ENCODE results near the gene LDLRAD4.

Gene LDLRAD4

DNA sequence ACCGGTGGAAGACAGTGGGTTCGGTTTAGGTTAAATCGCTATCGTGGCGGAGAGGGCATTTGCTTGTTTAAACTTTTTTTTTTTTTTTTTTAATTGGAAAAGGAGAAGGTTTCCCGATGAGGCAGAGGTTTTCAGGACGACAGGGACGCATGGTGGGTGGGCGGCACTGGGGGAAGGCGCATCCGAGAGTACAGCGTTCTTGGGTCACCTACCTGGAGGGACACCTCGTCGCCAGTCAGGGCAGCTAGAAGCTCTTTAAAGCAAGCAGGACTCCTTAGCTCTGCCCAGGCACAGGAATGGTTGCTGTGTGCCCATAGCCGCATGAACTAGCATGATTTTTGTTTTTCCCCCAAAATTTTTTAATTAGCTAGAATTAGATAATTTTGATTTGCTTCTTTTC lies 437 bp downstream of the LDLRAD4 start:
- DNase-seq (ENCODE audit: low read depth, low spot score), result no peak
- H3K4me3 ChIP-seq, result peak overlapping the region; percentile 83
- H3K9ac ChIP-seq (ENCODE audit: insufficient read length), result no peak overlapping the region
- no peaks in the 10 kb centered on the region for H3K9me3 ChIP-seq (ENCODE audit: low read depth, low read length)
- TF ChIP-seq EZH2 (IDR thresholded peaks at IDR 0.05) (no peak), POLR2AphosphoS5 (IDR thresholded peaks at IDR 0.05; ENCODE audit: borderline replicate concordance, low read depth, low read length) (no peak), FOXP2 (optimal IDR thresholded peaks at IDR 0.05; ENCODE audit: control extremely low read depth, extremely low read length, insufficient read depth) (no peak)
- H3K36me3 ChIP-seq (ENCODE audit: insufficient read depth, low read length), result no peaks in the 10 kb centered on the region
- no peak overlapping the region for H3K27ac ChIP-seq

DNA sequence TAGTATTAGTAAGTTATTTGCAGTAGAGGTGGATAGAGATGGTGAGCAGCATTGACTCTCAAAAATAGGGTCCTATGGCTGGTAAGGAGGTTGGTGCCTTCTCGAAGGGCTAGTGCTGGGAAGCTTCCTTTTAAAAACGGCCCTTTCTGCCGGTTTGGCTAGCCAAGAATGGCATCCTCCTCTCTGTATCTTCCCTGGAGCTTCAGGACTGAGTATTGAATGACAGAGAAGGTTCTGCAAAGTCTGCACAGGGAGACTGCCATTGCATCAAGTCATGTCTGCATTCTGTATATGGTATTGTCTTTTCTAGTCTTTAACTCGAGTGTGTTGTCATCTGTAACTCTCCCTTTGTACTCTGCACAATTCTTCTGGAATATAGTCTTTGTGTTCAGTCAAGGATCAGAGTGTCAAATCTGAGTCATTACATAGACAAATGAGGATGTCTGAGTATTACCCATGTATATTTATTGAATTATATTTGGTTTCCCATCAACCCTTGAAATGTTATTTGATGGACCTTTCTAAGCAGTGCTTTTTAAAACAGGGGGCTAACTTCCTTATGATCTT lies 1.1 kb downstream of the LDLRAD4 start:
- H3K4me3 ChIP-seq, result no peak overlapping the region
- H3K9ac ChIP-seq (ENCODE audit: insufficient read length), result no peak overlapping the region

DNA sequence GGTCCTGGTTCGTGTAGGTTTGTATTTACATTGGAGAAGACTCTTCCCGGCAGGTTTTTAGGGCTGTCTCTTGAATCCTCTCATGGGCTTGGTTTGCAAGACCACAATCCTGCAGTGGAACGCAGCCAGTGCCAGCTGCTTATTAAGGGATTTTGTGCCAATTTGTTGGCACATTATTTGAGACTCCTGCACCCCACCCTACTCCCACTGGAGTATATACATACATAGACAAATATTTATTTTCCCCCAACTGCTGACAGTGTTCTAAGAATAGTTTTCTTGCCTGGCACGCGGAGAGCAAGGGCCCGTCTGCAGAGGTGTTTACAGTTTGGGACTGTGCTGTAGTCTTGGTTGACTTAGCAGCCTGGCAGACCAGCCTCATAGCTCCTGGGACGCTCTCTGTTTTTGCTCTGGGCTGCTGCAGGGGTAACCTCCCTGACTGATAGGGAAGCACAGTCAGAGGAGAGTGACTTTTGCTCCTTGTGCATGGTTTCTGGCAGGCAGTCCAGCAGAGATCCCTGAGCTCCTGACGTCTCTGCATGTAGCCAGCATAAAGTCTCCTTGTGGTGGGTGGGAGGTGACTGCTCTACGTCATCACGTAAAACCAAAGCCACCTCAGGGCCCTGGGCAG lies 1.9 kb downstream of the LDLRAD4 start:
- Histone ChIP-seq H3K36me3 (ENCODE audit: insufficient read depth, low read length) (no peaks in the 10 kb centered on the region), H3K27ac (no peak overlapping the region), H3K4me3 (0 out of 2 replicates have a peak overlapping the region, but pooled peaks have one; percentile 9), H3K9me3 (ENCODE audit: low read depth, low read length) (no peaks in the 10 kb centered on the region), H3K9ac (ENCODE audit: insufficient read length) (no peak overlapping the region)
- no peak for TF ChIP-seq FOXP2 (optimal IDR thresholded peaks at IDR 0.05; ENCODE audit: control extremely low read depth, extremely low read length, insufficient read depth)
- no peak for TF ChIP-seq EZH2 (IDR thresholded peaks at IDR 0.05)
- TF ChIP-seq POLR2AphosphoS5 (IDR thresholded peaks at IDR 0.05; ENCODE audit: borderline replicate concordance, low read depth, low read length), result no peak
- no peak for DNase-seq (ENCODE audit: low read depth, low spot score)

More for the DNA sequence above, 1.1 kb downstream of the LDLRAD4 start:
- DNase-seq (ENCODE audit: low read depth, low spot score), result no peak
- no peak for TF ChIP-seq FOXP2 (optimal IDR thresholded peaks at IDR 0.05; ENCODE audit: control extremely low read depth, extremely low read length, insufficient read depth)
- TF ChIP-seq EZH2 (IDR thresholded peaks at IDR 0.05), result no peak
- no peak for TF ChIP-seq POLR2AphosphoS5 (IDR thresholded peaks at IDR 0.05; ENCODE audit: borderline replicate concordance, low read depth, low read length)
- Histone ChIP-seq H3K9me3 (ENCODE audit: low read depth, low read length) (no peaks in the 10 kb centered on the region), H3K27ac (no peak overlapping the region), H3K36me3 (ENCODE audit: insufficient read depth, low read length) (no peaks in the 10 kb centered on the region)

DNA sequence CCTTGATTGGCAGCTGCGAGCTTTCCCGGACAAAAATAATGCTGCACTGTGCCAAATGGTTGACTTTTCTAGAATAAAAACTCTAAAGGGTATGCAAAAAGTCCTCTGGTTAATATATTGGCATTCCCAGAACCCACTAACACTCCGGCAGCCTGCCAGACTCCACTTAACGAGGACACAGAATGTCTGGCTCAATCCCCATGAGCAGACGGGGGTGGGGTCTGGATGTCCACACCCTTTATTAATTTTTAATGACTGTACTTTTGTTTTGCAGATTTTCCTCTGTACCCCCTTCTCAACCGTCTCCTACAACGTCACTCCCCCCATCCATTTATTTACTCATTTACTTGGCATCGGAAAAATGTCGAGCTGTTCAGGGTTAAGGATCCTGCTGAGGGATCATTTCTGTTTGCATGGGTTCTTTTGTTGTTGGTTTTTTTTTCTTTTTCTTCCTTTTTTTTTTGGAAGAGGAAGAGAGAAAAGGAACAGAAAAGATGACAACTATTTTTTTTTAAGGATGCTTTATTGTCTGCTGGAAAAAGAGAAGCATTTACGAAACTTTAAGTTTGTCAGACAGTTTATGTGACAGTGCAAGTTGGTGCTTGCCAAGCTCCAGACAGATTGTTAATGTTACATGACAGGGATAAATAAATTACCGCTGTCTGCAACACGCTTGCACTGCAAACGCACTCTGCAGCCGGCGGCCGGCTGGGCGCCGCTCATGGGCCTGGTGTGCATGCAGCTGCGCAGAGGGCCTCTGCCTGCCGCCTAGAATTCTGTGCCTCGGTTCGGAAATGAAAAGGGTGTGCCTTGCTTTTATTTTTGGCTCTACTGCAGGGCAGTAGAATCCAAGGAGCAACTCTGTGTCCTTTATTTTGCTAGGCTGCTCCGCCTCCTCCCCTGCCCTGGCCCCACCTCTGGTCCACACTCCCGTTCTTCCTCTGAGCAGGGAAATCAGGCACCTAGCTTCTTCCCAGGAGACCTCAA lies 3.6 kb downstream of the LDLRAD4 start:
- peak overlapping the region; percentile 64; the same call in 1 of the 2 replicates for H3K27ac ChIP-seq
- H3K9me3 ChIP-seq (ENCODE audit: low read depth, low read length), result no peaks in the 10 kb centered on the region
- no peak for DNase-seq (ENCODE audit: low read depth, low spot score)

DNA sequence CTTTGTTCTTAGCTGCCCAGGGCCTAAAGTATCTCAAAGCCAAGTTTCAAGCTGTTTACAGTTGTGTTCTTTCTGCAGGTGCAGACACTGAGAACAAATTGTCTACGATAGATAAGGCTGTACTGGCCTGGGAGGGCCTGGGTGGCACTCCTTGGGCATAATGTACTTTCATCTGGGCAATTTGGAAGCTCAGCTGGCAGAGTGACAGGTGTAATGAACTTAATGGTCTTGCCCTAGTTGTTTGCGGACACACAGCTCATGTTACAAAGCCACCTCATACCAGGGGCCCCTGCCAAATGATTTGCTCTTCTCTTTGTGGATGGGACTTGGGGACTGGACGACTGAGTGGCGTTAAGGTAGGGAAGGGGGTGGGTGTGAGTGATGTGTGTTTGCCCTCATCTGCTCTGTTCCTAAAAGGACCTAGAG lies 4.3 kb downstream of the LDLRAD4 start:
- Histone ChIP-seq H3K36me3 (ENCODE audit: insufficient read depth, low read length) (no peaks in the 10 kb centered on the region), H3K9me3 (ENCODE audit: low read depth, low read length) (no peaks in the 10 kb centered on the region), H3K27ac (no peak overlapping the region; the same call in 1 of the 2 replicates), H3K9ac (ENCODE audit: insufficient read length) (no peak overlapping the region), H3K4me3 (peak overlapping the region; percentile 70)
- no peak for DNase-seq (ENCODE audit: low read depth, low spot score)
- TF ChIP-seq EZH2 (IDR thresholded peaks at IDR 0.05) (no peak), FOXP2 (optimal IDR thresholded peaks at IDR 0.05; ENCODE audit: control extremely low read depth, extremely low read length, insufficient read depth) (no peak), POLR2AphosphoS5 (IDR thresholded peaks at IDR 0.05; ENCODE audit: borderline replicate concordance, low read depth, low read length) (no peak)

More for the DNA sequence above, 3.6 kb downstream of the LDLRAD4 start:
- peak overlapping the region; percentile 70 for H3K4me3 ChIP-seq
- no peaks in the 10 kb centered on the region for H3K36me3 ChIP-seq (ENCODE audit: insufficient read depth, low read length)
- H3K9ac ChIP-seq (ENCODE audit: insufficient read length), result no peak overlapping the region
- no peak for TF ChIP-seq POLR2AphosphoS5 (IDR thresholded peaks at IDR 0.05; ENCODE audit: borderline replicate concordance, low read depth, low read length)
- peak; percentile 11 for TF ChIP-seq FOXP2 (optimal IDR thresholded peaks at IDR 0.05; ENCODE audit: control extremely low read depth, extremely low read length, insufficient read depth)

DNA sequence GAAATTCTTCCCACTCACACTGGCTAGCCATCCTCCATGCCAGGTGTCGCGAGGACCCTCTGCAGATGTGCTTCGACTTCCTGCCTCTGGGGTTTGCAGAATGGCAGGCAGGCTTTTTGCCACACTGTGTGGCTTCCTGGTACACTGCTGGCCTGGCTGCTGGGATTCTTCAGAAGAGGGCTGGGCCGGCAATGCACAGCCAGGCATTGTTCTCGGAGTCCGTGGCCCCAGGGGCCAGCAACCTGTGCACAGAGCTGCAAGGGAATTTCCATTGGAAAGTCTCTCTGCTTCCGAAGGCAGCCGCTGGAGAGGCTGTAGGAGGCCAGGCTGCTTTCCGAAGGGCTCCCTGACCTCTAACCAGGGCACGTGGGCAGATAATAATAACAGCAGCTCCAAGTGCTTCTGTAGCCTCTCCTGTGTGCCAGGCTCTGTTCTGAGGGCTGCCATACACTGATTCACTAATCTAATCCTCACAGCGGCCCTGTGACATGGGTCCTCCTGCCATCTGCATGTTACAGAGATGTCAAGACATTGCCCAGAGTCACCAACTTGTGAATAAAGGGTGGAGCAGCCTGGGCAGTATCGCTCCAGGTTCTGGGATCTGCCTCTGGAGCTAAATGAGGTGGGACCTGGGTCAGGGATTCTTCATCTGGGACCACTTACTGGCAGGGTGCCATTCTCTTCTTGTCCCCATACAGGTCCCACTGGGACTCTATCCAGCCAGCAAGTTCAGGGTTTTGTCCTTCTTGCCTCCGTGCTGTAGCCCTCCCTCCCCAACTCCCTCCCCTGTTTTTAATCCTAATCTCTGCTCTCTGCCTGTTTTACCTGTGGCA lies 5.0 kb downstream of the LDLRAD4 start:
- Histone ChIP-seq H3K9ac (ENCODE audit: insufficient read length) (no peak overlapping the region), H3K4me3 (no peak overlapping the region), H3K27ac (no peak overlapping the region), H3K36me3 (ENCODE audit: insufficient read depth, low read length) (no peaks in the 10 kb centered on the region), H3K9me3 (ENCODE audit: low read depth, low read length) (no peaks in the 10 kb centered on the region)
- no peak for DNase-seq (ENCODE audit: low read depth, low spot score)
- no peak for TF ChIP-seq FOXP2 (optimal IDR thresholded peaks at IDR 0.05; ENCODE audit: control extremely low read depth, extremely low read length, insufficient read depth)
- no peak for TF ChIP-seq EZH2 (IDR thresholded peaks at IDR 0.05)
- no peak for TF ChIP-seq POLR2AphosphoS5 (IDR thresholded peaks at IDR 0.05; ENCODE audit: borderline replicate concordance, low read depth, low read length)

DNA sequence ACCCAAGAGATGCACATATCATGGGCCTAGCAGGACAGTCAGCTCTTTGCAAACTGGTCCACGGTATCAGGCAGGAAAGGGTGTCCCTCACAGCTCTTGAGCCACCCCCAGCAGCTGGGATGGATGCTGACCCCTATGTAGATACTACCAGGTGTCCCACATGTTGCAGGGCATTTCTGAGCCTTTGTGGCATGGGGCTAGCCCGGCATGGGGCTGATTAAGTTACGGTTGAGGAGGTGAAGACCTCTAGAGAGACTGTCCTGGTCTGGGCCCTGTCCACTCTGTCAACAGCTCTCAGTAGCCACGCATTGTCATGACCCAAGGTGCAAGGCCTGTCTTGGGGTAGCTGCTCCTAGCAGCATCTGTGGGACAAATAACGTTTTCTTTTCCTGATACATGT lies 6.7 kb downstream of the LDLRAD4 start:
- H3K9ac ChIP-seq (ENCODE audit: insufficient read length), result no peak overlapping the region
- TF ChIP-seq FOXP2 (optimal IDR thresholded peaks at IDR 0.05; ENCODE audit: control extremely low read depth, extremely low read length, insufficient read depth) (no peak), POLR2AphosphoS5 (IDR thresholded peaks at IDR 0.05; ENCODE audit: borderline replicate concordance, low read depth, low read length) (no peak), EZH2 (IDR thresholded peaks at IDR 0.05) (no peak)
- no peak for DNase-seq (ENCODE audit: low read depth, low spot score)
- no peaks in the 10 kb centered on the region for H3K36me3 ChIP-seq (ENCODE audit: insufficient read depth, low read length)
- H3K27ac ChIP-seq, result no peak overlapping the region
- no peak overlapping the region for H3K4me3 ChIP-seq
- H3K9me3 ChIP-seq (ENCODE audit: low read depth, low read length), result no peaks in the 10 kb centered on the region

All from SK-N-MC (cell line).